Measurements from ENCODE around the gene ZNF418. TPM values are rescaled to one million over a fixed set of nuclear protein-coding genes. Genes with fewer than 3 reads are reported as not detected.
A peak's percentile ranks its signal among the peaks of the same experiment; 100 is the strongest.
"Not testable (repeated sequence)": the region's sequence is repeated elsewhere in the genome, so short reads cannot be mapped to it uniquely, and the experiment has no call there.

ZNF418 gene
- polyA plus RNA-seq, 4 donors, result 15.4 to 27.7 (median 24.1) TPM

DNA sequence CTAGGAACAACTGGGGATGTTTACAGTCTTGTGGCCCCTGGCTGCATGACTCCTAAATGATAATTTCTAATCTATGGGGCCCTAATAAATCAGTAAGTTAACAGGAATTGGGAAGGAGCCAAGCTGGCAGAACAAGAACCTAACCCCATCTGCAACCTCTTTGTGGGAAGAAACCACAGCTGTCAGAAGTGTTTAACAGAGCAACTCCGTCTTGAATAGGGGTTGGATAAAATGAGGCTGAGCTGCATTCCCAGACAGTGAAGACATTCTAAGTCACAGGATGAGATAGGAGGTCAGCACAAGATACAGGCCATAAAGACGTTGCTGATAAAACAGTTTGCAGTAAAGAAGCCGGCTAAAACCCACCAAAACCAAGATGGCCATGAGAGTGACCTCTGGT lies 44.5 kb downstream of the ZNF418 start:
- DNase-seq (ENCODE audit: low read depth in 4 of 4, low spot score in 3 of 4), result not testable (repeated sequence)

DNA sequence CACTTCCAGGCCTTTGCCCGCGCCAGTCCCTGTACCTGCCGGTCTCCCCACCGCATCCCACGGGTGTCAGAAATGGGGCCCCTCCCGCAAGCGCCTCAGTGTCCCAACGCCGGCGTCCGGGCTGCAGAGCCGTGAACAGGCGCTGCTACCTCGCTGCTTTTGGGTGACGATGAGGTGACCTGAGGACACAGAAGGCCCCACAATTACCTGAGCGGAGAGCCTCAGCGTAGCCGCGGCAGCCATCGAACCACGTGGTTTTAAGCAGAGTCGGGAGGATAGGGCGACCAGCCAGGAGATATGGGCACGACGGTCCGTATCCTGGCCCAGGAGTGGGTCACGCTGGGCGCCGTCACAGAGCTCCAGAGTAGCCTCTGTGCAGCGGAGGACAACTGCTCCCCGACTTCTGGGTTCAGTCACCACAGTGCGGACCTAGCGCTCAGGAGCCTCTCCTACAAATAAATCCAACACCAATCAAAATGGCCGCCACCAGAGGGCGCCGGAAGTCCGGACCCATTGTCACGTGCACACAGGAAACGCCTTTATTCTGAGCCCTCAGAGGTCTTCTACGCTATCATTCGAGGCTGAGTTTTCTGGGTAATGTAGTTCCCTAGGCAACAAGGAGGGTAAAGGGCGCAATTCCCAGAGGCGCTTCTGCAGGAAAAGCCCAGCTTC lies 46.5 kb downstream of the ZNF418 start, which contains the start of gene ZNF814:
Gene ZNF814, minus strand, starts transcription at position 478 of the 672 bp plus-strand sequence. Its CDS starts 235 bp downstream, at position 243.
- DNase-seq (ENCODE audit: low read depth in 4 of 4, low spot score in 3 of 4), result peak; percentile 67 to 81 (median 76)

DNA sequence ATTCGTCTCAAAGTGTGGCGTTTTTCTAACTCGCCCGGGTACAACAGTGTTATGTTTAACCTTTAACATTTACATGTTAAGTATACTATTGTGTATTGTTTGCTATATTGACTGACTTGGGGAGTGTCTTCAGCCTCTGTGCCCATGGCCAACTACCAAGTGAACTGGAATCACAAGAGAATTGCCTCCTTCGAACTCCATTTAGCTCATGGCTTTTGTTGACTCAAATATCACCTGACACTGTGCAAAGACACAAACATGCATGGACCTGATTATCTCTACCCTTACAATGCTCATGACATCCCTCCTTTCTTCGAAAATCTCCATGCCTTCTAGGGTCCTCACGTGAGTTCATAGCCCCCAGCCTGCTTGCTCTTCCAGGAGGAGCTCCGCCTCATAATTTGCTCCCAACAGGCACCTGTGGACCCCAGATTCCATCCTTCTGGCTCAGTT lies 47.1 kb downstream of the ZNF418 start:
- peak in 1 of 4 donors; percentile 5 for DNase-seq (ENCODE audit: low read depth in 4 of 4, low spot score in 3 of 4)

DNA sequence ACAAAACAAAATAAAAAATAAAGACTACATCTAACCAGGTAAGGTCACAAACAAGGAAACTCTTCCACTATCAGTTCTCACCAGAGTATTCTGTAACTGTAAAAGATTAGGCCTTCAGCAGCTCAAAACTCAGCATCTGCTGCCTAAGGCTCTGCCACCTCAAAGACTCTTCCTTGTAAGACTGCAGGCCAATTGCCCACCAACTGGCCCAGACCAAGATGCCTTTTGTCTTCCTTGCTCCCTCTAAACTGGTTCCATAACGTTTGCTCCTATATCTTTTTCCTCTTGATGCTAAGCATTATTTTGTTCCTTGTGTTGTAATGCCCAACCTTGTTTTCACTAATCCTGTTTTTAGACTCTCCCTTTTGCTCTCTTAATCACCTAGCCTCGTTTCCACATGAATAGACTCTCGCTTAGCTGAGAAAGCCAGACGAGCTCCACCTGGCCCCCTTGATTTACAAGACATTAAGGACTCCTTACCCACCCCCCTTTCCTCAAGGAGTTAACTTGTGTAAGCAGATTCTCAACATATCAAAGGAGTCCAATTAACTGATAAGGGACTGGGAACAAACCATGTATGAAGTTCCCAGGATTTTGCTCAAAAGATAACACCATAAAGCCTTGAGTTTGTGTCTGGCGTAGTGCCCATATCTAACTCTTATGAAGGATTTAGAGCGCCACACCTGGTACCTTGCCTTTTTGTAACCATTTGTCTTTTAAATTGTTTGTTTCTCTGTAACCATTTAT lies 47.8 kb downstream of the ZNF418 start:
- peak in 3 of 4 donors; percentile 26 to 50 (median 39) for DNase-seq (ENCODE audit: low read depth in 4 of 4, low spot score in 3 of 4)

DNA sequence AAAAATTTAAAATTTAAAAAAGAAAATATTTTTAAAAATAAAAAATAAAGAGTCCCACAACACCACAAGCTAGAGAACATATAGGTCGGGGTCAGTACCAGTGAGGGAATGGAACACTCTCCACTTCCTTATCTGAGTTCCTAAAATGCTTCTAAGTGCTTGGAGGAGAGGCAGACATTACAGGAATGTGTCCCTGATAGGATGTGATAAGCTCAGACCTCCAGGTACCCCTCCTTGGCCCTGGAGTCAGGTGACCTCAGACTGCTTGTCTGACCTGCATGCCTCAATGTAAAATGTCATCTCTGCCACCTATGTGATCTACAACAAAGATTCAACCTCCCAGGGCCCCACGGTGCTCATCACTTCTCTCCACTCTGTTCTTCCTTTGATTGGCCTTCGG lies 49.2 kb downstream of the ZNF418 start:
- no peak for DNase-seq (ENCODE audit: low read depth in 4 of 4, low spot score in 3 of 4)

DNA sequence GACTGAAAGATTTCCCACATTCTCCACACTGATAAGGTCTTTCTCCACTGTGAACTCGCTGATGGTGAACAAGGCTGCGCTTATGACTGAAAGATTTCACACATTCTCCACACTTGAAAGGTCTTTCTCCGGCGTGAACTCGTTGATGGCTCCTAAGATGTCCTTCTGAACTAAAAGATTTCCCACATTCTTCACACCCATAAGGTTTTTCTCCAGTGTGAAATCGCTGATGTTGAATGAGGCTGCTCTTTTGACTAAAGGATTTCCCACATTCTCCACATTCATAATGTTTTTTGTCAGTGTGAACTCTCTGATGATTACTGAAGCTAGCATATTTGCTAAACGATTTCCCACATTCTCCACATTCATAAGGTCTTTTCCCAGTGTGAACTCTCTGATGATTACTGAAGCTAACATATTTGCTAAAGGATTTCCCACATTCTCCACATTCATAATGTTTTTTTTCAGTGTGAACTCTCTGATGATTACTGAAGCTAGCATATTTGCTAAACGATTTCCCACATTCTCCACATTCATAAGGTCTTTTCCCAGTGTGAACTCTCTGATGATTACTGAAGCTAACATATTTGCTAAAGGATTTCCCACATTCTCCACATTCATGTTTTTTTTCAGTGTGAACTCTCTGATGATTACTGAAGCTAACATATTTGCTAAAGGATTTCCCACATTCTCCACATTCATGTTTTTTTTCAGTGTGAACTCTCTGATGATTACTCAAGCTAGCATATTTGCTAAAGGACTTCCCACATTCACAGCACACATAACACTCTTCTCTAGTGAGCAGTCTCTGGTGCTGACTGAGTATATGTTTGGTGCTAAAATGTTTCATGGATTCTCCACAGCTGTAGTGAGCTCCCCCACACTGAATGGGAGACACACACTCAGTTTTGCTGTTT lies 61.1 kb downstream of the ZNF418 start:
- DNase-seq (ENCODE audit: low read depth in 4 of 4, low spot score in 3 of 4), result not testable (repeated sequence)

DNA sequence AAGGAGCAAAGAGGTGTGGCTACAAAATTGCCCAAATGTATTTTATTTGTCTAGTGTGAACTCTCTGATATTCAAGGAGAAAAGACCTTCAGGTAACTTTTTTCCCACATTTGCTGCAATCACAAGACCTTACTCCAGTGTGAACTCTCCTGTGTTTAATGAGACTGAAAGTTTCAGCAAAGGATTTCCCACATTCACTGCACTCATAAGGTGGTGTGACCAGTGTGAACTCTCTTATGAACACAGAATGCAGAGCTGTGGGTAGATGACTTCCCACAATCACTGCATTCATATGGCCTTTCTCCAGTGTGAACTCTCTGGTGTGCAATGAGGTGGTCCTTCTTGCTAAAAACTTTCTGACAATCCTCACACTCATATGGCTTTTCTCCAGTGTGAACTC lies 62.8 kb downstream of the ZNF418 start:
- DNase-seq (ENCODE audit: low read depth in 4 of 4, low spot score in 3 of 4), result no peak

Other genes starting within 250 kb of the ZNF418 start
- 10 to 100 TPM; 22.8 to 33.6 (median 31.2) TPM for gene ZNF154, start 226.2 kb downstream of the ZNF418 start, polyA plus RNA-seq (ENCODE audit: insufficient read length in 4 of 4)
- 10 to 100 TPM in 3 of 4 donors, 1 to 10 TPM in 1; 9.4 to 19.4 (median 19.3) TPM for gene ZNF671, start 207.8 kb downstream of the ZNF418 start, polyA plus RNA-seq (ENCODE audit: insufficient read length in 4 of 4)
- 10 to 100 TPM; 24.9 to 39.6 (median 36.9) TPM for gene ZNF776, start 188.6 kb downstream of the ZNF418 start, polyA plus RNA-seq (ENCODE audit: insufficient read length in 4 of 4)
- gene ZNF586, start 165.7 kb downstream of the ZNF418 start, polyA plus RNA-seq (ENCODE audit: insufficient read length in 4 of 4), result 10 to 100 TPM; 15.6 to 27.2 (median 22.7) TPM
- 10 to 100 TPM in 3 of 4 donors, 1 to 10 TPM in 1; 6.3 to 27.4 (median 18.0) TPM for gene ZNF552, start 120.5 kb downstream of the ZNF418 start, polyA plus RNA-seq (ENCODE audit: insufficient read length in 4 of 4)
- gene ZNF587B, start 105.1 kb downstream of the ZNF418 start, polyA plus RNA-seq (ENCODE audit: insufficient read length in 4 of 4), result 10 to 100 TPM in 3 of 4 donors, 1 to 10 TPM in 1; 4.6 to 17.1 (median 15.0) TPM
- gene ZNF587, start 85.5 kb downstream of the ZNF418 start, polyA plus RNA-seq (ENCODE audit: insufficient read length in 4 of 4), result 10 to 100 TPM; 19.6 to 41.0 (median 26.1) TPM
- gene ZNF814, start 46.4 kb downstream of the ZNF418 start, polyA plus RNA-seq (ENCODE audit: insufficient read length in 4 of 4), result 10 to 100 TPM; 36.3 to 84.0 (median 53.2) TPM
- gene ZNF417, start 18.8 kb downstream of the ZNF418 start, polyA plus RNA-seq (ENCODE audit: insufficient read length in 4 of 4), result 10 to 100 TPM; 19.5 to 32.7 (median 25.6) TPM
- gene ZNF256, start 12.3 kb upstream of the ZNF418 start, polyA plus RNA-seq (ENCODE audit: insufficient read length in 4 of 4), result 10 to 100 TPM in 2 of 4 donors, 1 to 10 TPM in 2; 7.3 to 10.8 (median 9.1) TPM
- gene C19orf18, start 39.1 kb upstream of the ZNF418 start, polyA plus RNA-seq (ENCODE audit: insufficient read length in 4 of 4), result 1 to 10 TPM; 1.3 to 3.1 (median 2.2) TPM
- 10 to 100 TPM; 20.2 to 34.4 (median 30.8) TPM for gene ZNF606, start 67.4 kb upstream of the ZNF418 start, polyA plus RNA-seq (ENCODE audit: insufficient read length in 4 of 4)
- gene ZSCAN1, start 98.6 kb upstream of the ZNF418 start, polyA plus RNA-seq (ENCODE audit: insufficient read length in 4 of 4), result 1 to 10 TPM; 1.4 to 7.7 (median 2.5) TPM
- 10 to 100 TPM; 22.1 to 28.6 (median 23.9) TPM for gene ZNF135, start 123.9 kb upstream of the ZNF418 start, polyA plus RNA-seq (ENCODE audit: insufficient read length in 4 of 4)
- 100 to 1,000 TPM in 1 of 4 donors, 10 to 100 TPM in 3; 76.2 to 122 (median 83.3) TPM for gene ZSCAN18, start 162.8 kb upstream of the ZNF418 start, polyA plus RNA-seq (ENCODE audit: insufficient read length in 4 of 4)
- 10 to 100 TPM; 17.7 to 24.3 (median 22.1) TPM for gene ZNF329, start 215.4 kb upstream of the ZNF418 start, polyA plus RNA-seq (ENCODE audit: insufficient read length in 4 of 4)
- 10 to 100 TPM; 13.0 to 24.0 (median 19.5) TPM for gene ZNF274, start 247.7 kb upstream of the ZNF418 start, polyA plus RNA-seq (ENCODE audit: insufficient read length in 4 of 4)

Data from left renal pelvis (tissue), 4 donors.